AG20443 (cell line): ENCODE data around the gene PIK3C2G.

Experiments
- DNase-seq: peaks from one replicate; pipeline ENCODE4 v3.0.0; 2012; ENCODE audit warnings: low spot score, mixed read lengths

The PIK3C2G gene

DNA sequence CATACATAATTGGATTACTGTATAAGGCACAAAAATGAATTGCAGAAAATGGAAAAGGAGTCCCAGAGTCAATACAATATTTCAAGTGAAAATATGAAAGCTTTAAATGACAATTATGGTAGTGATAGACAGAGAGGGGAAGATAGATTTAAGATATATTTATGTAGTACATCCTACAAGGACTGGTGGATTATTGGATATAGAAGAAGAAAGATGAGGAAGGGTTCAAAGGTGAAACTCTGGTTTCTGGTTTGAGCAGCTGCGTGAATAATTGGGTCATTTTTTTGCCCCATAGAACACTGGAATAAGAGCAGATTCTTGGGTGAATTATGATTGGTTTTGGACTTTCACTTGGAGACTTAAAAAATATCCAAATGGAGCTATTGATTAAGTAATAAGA, 19.4 kb downstream of the PIK3C2G start:
- DNase-seq: no peak

DNA sequence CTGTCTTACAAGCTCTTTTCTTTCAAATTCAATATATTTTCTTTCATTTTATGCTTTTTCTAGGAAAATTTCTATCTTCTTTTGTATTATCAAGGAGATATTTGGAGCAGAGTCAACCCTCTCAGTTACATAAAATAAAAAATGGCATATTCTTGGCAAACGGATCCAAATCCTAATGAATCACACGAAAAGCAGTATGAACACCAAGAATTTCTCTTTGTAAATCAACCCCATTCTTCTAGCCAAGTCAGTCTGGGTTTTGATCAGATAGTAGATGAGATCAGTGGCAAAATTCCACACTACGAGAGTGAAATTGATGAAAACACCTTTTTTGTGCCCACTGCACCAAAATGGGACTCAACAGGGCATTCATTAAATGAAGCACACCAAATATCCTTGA, 20.6 kb downstream of the PIK3C2G start:
- no peak for DNase-seq

DNA sequence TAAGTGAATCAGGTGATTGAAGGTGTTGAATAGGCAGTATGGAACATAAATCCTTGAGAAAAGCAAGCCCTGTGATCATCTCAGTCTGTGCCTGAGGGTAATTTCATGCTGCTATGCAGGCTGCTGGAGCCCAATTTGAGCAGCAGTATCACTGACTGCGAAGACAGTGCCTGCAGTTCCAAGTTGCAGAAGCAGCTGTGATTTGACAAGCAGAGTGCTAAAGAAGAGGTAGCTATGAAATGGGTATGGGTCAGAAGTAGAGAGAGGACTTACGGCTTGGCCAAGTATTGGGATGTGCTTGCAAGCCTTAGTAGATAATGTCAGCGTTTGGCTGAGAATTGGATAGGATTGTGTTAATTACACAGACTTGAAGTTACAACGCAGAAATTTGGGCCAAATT, 22.5 kb downstream of the PIK3C2G start:
- no peak for DNase-seq

DNA sequence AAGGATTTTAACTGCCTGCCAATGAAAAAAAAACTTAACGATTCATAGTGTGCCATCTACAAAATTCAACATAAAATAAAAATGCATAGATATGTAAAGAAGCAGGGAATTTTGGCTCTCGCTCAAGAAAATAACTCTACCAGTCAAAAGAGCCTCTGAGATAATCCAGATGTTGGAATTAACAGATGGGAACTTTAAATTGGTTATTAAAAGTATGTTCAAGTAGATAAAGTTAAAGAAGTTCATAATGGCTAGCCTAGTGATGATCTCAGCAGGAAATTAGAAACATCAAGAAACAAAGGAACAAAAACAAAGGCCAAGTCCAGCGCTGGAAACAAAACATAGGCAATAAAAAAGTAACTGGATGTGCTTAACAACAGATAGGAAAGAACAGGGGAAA, 23.1 kb downstream of the PIK3C2G start:
- DNase-seq: no peak

DNA sequence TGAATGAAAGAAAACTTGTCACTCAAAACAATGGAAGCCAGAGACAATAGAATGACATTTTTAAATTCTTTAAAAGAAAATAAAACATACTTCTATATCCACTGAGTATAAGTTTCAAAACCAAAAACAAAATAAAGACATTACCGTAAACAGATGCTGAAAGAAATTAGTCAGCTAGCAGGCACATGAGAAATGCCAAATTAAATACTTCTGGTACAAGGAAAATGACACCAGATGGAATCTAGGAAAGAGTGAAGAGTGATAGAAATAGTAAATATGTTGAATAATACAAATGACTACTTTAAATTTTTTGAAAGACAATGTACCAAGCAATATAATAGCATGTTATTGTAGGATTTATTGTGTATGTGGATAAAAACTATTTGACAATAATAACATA, 23.8 kb downstream of the PIK3C2G start:
- no peak for DNase-seq

DNA sequence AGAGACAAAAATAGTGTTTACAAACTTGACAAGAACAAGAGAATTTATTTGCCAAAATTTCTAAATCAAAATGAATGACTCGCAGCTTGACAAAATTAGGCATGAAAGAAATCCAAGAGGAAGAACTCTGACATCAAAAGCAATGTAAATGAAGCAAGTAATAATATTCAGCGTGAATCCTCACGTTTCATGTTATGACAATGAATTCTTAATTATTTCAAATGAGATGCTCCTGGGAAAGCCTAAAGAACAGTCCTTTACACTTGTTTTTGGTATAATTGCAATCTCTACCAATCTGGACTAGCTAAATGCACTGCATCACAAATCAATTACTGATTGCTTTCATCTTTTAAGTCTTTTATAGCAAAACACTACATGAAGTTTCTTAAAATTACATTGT, 29.1 kb downstream of the PIK3C2G start:
- no peak for DNase-seq

DNA sequence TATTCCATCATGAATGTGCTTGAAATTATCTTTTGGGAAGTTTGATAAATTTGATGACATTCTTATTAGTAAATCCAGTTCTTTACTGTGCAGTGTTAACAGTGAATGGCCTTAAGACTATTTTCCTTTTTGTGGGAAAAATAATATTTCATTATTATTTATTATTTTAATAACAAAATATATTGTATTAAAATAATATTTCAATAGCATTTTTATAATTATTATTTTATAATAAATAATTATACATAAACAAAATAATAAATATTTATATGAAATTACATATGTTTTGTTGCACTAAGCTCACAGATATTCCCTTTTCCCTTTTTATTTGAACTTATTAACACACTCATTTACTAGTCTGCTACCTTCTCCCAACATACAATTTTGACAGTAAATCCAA, 33.6 kb downstream of the PIK3C2G start:
- no peak for DNase-seq

DNA sequence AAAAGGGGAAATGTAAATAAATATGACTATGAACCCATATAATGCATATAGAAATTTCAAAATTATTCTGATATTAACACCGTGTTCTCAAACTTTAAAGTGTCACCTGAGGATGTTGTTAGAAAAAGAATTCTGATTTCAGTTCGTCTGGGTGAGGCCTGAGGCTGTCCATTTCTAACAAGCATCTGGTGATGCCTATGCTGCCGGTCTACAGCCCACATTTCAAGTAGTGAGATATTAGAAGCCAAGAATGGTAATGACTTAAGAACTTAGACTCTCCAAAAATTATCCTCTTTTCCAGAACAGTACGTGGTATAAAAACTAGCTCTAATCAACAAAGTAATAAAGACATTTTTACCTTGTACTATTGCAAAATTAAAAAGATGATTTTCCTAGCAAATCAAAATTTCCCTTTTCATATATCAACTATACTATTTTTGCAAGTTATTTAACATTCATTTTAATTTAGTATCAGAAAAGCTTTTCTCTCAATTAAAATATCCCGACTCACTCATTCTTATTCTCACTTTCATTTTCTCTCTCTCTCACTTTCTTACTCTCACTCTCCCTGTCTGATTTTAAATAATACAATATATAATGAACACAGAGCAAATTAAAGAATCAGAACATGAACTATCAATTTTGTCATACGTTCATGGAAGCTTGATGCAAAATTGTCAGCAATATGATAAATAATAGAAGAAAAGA, 35.0 kb downstream of the PIK3C2G start:
- peak; percentile 32 for DNase-seq

DNA sequence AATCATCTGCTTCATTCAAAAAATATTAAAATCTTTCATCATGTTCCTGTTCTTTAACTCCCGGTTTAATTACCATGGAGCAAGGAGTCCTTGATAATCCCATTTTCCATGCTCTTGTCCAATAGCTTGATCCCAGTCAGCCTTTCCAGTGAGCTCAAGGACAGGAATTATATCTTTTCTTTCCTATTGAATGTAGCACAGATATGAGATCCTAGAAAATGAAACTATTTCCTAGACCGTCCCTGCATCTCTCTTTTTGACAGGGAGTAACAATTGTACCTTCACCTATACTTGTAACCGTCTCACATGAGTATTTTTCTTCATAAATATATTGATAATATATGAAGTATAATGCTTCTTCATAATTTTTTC, 35.6 kb downstream of the PIK3C2G start:
- DNase-seq: peak; percentile 12

DNA sequence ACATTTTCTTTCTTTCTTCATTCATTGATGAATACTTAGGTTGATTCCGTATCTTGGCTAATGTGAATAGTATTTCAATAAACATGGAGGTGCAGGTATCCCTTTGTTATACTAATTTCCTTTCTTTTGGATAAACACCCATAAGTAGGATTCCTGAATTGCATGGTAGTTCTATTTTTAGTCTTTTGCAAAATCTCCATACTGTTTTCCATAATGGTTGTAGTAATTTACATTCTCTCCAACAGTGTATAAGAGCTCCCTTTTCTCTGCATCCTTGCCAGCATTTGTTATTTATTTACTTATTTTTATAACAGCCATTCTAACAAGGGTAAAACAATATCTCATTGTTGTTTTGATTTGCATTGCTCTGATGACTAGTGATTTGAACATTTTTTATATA, 36.6 kb downstream of the PIK3C2G start:
- DNase-seq: no peak

DNA sequence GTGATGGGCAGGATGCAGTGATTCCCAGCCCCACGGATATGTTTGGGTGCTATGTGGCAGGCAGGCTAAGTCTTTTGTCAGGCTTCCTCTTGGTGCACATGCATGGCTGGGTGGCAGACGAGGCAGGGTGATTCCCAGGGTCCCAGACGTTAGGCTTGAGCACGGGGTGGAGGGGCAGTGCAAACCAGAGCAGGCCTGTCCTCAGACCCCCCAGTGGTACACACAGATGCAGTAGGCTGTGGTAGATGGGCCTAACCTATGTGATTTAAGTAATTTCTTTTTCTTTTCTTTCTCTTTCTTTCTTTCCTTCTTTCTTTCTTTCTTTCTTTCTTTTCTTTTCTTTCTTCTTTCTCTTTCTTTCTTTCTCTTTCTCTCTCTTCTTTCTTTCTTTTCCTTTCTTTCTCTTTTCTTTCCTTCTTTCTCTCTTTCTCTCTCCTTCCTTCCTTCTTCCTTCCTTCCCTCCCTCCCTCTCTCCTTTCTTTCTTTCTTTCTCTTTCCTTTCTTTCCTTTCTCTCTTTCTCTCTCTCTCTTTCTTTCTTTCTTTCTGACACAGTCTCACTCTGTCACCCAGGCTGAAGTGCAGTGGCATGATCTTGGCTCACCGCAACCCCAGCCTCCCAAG, 41.6 kb downstream of the PIK3C2G start:
- no peak for DNase-seq

DNA sequence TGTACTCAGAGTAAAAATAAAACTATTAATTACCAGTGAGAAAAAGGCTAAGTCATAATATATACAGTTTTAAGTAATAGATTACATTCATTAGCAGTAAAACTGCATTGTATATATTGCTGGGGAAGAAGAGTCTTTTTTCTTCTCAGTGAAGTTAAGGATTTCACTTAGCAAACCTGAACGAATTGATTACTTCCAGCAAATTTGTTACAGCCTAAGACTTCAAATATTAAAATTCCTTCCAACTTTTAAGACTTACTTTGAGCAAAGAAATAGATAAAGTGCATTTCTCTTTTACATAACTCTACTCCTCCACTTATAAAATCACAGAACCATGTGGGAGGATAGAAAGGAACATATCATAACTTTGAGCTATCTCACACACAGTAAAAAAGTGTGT, 43.3 kb downstream of the PIK3C2G start:
- no peak for DNase-seq

DNA sequence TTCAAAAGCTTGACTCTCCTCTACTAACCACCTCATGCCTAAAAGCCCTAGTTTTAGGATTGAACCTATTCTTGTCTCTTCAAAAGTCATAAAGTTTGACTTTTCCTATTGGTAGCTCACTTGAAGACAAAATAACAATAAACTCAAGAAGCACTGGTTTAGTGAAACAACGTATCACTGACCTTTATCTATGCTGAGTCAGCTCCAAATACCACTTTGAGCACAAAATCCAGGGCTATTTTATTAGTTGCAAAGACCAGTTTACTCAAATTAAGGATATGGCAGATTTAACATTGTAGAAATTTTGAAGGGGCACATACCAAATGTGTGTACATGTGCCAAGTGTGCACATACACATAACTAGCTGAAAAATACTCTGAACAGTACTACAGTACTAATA, 45.0 kb downstream of the PIK3C2G start:
- DNase-seq: no peak

DNA sequence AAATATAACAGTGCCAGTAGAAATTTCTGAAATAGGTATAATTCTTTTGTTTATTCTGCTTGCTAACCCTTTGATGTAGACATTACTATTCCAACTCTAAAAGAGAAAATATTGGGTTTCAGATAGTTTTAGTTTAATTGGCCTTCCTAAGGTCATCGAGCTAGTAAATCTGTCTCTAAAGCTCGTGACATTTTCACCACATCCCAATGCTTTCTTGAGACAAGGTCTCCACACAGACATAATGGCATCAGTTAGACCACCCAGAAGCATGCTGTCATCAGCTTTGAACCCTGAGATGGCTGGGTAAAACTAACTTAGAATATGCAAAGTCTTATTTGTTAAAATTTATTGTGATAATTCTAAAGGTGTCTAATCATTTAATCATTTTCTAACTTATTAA, 52.0 kb downstream of the PIK3C2G start:
- no peak for DNase-seq

DNA sequence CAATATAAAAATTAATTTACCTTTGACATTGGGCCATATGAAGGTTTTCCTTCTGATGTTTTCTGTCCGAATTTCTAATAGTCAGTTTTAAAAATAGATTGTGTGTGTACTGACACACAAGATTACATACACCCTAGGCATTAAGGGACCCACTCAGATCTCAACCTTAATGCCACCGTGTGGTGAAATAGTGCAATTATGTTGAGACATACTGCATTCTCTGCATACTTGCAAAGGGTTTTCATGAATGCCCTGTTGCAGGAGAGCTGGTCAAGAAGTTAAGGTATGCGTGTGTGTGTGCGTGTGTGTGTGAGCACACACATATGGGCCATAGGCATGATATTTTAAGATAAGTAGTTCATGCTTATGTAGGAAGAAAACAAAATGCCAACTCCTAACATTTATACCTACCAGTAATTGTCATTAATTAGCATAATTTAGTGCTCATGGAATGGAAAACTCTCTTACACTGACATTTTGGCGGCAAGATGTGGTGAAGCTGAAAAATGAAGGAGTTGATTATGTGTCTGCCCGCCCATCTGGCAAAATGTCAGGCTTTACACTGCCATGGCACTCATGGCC, 58.8 kb downstream of the PIK3C2G start:
- DNase-seq: peak; percentile 55

DNA sequence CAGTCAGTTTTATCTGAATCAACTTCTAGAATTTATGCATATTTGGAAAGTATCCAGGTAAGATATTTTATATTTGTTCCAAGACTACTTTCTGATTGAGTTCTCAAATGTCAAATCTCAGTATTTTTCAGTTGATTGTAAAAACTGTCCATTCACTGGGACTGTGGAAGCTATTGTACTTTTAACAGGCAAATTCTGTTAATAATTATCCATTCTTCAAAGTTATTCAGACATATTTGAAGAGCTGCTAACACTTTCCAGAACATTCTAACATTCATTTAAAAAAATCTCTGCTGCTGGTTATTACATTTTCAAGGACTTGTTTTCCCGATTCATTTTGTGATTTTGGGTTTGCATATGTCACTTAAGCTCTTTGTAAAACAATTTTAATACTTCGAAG, 59.7 kb downstream of the PIK3C2G start:
- no peak for DNase-seq

DNA sequence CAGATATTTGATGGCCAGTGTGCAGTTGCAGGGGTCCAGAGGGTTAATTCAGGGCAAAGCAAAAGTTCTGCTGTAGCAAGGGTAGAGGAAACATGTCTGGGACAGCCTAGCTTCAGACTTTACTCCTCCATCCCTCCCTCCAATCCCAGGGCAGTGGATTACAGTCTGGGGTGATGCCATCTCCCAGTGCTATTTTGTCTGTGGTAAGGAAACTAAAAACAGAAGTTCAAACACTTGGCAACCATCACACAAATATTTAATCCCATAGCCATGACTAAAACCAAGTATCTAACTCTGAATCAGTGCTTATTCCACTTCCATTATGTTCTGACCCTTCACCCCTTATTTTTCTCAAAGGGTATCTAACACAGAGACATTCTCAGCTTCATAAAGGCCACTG, 61.8 kb downstream of the PIK3C2G start:
- peak; percentile 56 for DNase-seq

DNA sequence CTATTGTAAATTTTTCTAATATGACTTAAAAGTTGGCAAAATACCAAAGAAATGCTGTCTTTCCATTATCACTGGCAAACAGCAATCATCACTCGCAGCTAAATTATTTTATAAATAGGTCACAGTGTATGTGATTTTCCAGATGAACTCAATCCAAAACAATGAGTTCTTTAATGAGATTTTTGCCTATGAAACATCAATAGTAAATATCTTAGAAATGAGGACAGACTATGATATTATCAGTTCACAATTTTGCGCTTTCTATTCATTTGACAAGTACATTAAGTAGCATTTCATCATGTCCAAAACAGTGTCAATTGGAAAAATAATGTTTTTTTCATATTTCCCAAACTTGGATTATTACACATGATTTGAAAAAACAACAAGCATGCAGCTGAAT, 65.7 kb downstream of the PIK3C2G start:
- DNase-seq: no peak

DNA sequence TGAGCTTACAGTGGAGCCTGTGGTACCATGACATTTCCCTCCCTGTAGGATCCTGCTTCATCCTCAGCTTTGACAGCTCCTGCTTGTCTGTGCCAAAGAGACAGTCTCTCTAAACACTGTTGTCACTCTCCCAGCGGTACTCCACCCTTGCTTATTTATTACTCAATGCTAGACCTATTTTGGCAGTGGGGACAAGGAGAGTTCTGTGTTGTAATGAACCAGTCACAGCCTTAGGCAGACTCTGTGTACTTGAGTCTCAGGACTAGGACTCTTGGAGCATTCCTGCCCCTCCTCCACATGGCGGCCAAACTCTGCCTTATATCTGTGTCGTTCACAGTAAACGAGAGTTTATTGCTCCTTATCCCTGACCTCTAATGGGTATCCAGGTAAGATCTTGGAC, 70.9 kb downstream of the PIK3C2G start:
- DNase-seq: peak; percentile 13

DNA sequence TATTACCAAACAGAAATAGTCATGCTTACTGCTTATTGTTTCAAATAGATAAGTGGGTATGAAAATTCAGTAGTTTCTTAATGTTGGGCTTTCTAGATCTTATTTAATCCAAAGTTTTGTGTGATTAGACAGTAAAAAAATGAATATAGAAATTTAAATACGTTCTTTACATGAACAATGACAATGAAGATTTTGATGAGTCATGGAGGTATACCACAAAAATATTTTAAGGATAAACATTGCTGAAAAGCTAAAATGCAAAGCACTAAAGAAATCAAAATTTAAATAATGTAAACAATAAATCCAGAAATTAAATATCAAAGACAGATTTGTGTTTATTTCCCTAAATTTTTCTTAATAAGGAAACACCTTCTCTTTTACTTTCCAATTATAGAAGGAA, 78.3 kb downstream of the PIK3C2G start:
- no peak for DNase-seq

DNA sequence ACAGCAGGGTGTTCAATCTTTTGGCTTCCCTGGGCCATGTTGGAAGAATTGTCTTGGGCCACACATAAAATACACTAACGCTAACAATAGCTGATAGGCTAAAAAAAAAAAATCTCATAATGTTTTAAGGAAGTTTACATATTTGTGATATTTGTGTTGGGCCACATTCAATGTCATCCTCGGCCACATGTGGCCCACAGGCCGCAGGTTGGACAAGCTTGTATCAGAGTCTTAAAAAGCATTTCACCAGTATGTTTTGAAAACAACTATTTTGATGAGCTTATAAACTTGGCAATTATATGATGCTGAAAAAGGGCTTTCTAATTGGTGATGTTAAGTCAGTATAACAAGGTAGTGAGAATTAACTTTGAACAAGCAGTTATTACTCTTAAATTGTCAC, 78.9 kb downstream of the PIK3C2G start:
- no peak for DNase-seq

DNA sequence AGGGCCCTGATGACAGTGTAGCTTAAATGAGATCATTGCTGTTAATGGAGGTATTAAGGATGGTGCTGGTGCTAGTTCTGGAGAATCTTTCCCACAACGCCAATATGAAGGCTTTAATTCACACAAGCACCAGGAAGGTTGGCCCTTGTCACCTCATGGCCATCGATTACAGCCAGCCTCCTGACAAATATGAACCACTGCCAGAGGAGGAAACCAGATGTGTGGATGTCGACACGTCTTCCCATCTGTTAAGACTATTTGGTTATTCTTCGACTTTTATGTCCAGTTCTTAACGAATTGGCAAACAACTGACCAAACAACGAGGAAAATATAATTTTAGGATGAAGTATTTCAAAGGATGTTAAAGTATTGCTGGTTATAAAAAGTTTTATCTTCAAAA, 79.5 kb downstream of the PIK3C2G start:
- peak; percentile 11 for DNase-seq

DNA sequence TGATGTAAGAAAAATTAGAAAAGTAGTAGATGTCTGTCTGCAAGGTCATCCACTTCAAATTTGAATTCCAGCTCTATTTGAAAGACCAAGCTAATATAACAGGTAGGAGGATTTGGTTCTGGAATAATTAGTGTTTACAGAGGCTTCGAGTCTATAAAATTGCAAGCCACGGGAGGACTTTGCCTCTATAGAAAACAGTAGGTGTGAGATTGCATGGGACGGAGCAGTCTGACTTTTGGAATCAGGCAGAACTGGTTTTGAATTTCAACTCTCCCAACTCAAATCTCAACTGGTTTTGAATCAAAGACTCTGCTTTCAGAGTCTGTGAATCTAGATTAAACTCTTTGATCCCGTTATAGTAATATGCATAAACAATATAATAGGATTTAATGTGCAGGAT, 82.4 kb downstream of the PIK3C2G start:
- no peak for DNase-seq
